CD4-positive, alpha-beta T cell treated with Interleukin-15 for 4 hours (primary cell): Measurements from ENCODE around the gene GTF2A1.
A peak's percentile ranks its signal among the peaks of the same experiment; 100 is the strongest.

Experiments
- DNase-seq: peaks from one replicate; pipeline ENCODE4 v3.0.0-alpha.2; 2020; ENCODE audit warnings: low spot score

Gene GTF2A1

DNA sequence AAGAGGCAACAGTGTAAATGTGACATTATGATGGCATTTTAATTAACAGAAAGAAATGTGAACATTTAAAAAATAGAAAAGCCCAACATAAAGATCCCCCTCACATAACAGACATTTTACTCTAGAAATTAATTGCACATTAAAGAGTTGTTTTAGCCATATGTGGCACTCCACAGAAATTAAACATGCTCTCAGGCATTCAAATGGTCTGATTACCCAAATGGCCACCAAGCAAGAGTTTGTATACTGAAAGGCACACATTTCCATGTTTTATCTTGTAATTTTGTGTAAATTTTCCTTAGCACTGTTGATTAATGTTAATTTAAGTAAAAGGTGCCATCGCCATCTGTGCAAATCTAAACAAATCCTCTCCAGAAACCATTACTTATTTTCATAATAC is 43.5 kb downstream of the GTF2A1 start:
- no peak for DNase-seq

GRCh38 chr14:81176241-81176640 is 44.5 kb downstream of the GTF2A1 start:
- peak; percentile 8 for DNase-seq

DNA sequence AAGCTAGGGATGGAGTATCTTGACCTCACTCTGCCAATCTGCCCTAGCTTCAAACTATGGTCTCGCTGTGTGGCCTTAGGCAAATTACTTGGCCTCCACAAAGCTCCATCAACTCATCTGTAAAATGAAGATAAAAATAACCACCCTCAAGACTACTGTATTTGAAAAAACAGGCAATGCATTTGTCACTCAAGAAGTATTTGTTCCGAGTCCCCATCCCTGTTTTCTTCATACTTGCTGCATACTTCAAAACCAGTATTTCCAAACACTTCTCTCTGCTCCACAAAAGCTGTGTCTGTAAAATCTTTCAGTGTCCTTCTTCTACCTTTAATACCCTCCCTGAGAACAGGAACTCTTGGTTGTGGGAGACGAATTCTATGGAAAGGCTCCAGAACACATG is 47.9 kb downstream of the GTF2A1 start:
- no peak for DNase-seq

DNA sequence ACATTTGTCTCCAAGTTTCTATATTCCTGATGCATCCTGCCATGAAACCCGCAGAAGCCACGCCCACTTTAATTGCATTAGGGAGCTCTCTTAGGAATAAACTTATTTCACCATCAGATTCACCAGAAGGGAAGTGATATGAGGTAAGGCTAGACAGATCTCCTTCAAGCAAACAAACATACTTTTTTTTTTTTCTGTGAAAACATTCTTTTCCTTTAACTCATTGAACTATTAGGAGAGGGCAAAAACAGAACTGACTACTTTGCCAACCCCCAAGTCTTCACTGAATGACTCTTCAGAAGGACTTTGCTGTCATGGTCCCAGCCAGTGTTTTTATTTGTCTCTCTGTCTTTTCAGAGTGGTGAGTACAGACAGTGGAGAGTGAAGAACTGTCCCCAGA is 48.4 kb downstream of the GTF2A1 start:
- DNase-seq, result no peak

DNA sequence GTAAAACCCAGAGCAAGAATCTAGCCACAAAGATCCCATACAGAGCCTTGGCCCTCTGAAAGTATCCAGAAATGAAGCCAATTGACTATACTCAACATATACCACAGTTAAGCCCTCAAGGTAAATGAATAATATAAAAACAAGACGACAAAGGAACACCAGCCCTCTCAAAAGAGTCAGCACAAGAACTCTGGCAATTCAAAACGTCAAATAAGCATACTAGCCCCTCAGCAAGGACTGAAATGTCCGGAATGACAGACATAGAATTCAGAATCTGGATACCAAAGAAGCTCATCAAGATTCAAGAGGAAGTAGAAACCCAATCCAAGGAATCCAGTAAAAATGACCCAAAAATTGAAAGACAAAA is 49.9 kb downstream of the GTF2A1 start:
- no peak for DNase-seq

DNA sequence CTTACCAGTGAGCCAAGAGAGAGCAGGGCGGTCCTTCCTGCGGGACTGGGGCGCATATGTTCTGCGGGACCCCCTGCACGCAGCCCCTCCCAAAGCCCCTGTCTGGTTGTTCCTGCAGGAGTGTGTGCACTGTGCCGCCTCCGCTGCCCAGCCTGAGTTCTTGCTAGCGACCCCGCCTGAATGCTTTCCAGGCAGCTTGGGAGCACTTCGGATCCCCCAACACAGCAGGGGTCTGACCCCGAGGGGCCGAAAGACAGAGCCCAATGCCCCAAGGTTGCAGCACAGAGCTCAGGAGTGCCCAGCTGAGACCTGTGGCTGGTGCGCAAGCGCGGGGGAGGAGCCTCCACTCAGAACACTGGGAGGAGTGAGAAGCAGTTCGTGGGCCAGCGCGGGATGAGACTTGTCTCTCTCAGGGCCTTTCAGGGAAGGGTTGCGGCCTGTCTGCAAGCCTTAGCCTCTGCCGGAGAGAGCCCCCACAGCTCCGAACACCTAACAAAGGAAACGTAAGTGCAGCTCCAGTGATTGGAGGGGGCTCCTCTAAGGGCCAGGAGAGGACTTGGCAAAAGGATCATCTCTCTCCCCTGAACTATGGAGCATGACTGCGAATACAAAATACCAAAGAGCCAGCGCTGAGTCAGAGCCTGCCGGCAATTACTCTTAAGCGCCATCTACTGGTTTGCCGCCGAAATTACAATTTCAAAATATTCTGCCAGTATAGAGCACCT is 50.5 kb downstream of the GTF2A1 start:
- peak; percentile 89 for DNase-seq

DNA sequence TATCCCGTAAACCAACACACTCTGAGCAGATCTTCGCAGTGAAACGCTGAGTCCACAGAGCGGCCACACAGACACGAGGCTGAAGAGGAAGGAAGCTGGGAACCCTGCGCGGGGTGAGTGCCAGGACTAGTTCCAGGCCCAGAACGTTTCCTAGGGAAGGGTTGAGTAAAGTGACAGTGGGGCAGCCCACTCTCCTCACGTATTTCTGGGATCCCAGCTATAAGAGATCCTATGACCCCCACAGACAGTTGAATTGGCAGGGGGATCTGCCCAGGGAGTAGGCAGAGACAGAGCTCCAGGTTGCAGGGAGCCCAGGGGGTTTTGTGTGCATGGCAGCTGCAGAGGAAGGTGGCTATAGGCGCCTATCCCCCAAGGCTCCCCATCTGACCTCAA is 51.1 kb downstream of the GTF2A1 start:
- no peak for DNase-seq

- DNase-seq, result no peak
Measured at GRCh38 chr14:81169267-81169666, 51.5 kb downstream of the GTF2A1 start.

DNA sequence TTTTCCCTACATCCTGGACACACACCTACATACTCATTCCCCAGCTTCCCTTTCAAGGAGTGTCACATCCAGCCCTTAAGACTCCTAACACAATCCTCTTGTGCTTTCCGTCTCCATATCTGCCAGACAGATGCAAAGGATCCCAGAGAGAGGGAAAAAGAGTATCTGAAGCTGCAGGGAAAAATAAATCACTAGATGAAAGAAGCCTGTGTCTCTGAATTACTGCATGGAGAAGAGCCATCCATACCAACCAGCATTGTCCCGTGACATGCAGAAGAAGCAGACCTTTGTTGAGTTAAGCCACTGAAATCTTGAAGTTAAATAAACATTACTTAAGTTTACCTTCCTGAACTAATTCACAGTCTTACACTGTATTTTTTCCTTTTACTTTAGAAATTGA is 54.6 kb downstream of the GTF2A1 start:
- no peak for DNase-seq

- DNase-seq, result no peak
Measured at GRCh38 chr14:81165188-81165587, 55.6 kb downstream of the GTF2A1 start.

DNA sequence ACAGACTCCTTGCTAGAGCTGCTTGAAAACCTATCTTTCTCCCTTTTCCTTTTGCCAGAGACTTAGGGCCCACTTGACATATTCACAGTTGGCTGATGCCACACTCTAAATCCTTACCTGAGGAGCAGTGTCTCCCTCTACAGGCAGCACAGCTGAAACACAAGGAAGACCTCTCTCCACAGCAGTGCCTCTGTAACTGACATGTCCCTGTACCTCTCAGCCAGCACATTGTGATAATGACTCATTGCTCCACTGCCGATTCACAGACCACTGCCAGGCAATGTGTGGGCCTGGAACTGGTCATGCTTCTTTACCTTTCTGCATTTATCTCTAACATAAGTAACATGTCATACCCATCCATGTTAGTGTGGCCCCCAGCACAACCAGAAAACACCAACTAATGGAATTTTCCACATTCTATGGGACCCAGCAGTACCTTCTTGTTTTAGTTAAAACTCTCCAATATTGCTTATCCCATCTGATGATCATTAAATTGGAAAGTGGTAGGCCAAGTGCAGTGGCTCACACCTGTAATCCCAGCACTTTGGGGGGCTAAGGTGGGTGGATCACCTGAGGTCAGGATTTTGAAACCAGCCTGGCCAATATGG is 56.5 kb downstream of the GTF2A1 start:
- DNase-seq, result peak; percentile 41

DNA sequence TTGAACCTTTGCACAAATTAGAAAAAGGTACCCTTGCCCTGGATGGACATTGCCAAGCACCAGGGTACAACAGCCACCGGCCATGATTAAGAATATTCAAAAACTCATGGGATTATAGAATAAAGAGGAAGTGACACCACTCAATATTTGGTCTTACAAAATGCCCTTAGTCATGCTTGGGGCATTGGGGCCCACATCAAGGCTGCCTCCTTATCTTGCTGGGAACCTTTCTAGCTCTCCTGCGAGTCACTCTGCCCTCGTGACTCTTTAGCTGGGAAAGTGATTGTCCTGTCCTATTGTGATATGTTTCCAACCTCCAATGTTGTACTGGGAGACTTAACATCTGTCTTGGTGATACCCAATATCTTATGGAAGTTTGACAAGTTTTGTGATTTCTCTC is 57.8 kb downstream of the GTF2A1 start:
- no peak for DNase-seq

- DNase-seq, result no peak
Measured at GRCh38 chr14:81161749-81162148, 59.0 kb downstream of the GTF2A1 start.

DNA sequence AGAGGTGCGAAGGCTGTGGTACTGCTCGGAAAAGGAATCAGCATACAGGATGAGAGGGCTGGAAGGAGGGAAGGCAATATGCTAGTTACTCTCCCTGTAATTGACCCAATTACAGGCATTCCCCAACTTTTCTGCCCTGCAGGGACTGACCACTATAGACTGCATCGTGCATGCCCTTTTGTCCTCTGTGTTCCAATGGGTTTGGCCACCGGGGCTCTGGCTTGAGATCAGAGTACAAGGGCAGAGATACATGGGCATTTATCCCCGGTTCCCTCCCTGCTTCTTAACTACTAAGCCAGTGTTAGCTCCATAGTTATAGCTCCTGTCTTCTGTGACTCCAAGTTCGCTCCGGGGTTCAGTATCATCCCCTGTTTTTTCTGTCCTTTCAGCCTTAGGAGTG is 59.7 kb downstream of the GTF2A1 start:
- no peak for DNase-seq

DNA sequence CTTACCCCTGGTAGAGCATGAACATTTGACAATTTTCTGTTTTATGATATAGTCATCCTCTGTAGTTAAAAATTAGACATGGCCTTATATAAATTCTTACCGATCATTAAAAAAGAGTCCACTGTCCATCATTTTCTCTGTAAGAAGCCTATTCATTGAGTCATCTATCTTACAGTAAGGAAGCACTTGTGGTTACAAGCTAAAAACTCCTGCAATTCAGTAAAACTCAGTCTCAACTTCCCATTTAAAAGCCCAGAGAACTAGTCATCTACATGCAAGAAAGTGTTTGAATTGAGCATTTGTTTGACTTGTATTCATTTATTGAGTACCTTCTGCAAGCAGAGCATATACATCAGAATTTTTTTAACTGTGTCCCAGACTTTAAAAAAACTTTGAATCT is 63.3 kb downstream of the GTF2A1 start:
- DNase-seq, result no peak

GRCh38 chr14:81153187-81153586 is 67.6 kb downstream of the GTF2A1 start:
- no peak for DNase-seq

GRCh38 chr14:81148635-81149034 is 72.1 kb downstream of the GTF2A1 start:
- DNase-seq, result no peak

DNA sequence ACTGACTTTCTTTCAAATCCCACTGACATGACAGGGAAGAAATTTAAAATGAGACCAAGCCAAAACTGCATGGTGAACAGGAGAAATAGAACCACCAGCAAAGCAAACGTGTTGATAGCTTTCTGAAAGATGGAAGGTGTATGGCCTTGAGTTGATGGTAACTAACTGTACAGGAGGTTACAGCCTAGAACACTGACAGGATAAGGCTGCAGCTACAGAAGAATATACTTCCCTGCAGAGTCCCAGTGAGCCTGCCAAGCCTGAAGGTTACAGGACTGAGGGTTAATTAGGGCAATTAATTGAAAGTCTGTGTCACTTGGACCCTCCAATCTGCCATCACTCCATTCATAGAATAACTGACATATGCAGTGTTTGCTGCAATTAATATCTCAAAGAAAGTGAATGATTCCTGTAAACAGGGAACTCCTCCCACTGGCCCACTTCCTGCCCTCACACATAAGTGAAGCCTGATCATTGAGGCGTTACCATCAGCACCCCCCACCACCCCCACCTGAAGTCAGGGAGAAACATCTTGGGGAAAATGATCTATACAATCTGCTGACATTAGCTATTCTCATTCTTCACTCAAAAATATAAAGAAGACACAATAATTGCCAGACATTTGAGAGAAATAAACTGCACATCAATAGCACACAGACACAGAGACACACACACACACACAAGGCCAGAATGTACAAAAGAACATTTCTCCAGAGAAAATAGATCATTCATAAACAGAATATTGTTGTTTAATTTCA is 73.4 kb downstream of the GTF2A1 start:
- no peak for DNase-seq

DNA sequence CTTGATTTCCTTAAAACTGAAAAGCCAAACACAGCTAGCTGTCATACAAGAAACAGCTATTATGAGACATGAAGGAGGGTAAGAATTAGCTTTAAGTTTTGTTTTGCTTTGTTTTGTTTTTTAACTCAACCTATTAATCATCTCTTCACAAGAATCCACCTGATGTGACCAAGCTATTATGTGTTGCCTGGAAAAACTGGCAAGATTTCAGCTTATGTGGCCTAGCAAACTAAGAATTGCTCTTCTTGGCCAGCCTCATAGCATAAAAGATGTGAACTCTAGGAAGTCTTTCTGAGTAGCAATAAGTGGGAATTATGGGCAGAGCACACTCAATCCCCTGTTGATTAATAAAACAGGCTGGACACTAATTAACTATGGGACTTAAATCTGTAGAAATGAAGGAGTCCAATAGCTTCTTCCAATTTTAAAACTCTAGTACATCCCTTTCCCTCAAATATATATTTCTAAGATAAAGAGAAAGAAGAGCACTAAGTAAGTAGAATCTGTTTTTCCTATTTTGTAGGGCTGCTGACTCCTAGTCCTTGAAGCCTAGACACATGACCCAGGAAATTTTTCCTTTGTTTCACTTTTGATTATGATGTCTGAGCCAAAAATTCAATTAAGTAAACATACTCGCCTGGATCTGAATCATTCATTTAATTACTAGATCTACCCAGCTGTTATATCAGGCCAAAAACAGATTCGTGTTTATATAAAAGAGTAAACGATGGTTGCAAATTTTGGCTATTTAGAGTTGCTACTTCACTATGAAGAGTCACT is 75.7 kb downstream of the GTF2A1 start:
- no peak for DNase-seq

- DNase-seq, result no peak
Measured at GRCh38 chr14:81143793-81144192, 77.0 kb downstream of the GTF2A1 start.

DNA sequence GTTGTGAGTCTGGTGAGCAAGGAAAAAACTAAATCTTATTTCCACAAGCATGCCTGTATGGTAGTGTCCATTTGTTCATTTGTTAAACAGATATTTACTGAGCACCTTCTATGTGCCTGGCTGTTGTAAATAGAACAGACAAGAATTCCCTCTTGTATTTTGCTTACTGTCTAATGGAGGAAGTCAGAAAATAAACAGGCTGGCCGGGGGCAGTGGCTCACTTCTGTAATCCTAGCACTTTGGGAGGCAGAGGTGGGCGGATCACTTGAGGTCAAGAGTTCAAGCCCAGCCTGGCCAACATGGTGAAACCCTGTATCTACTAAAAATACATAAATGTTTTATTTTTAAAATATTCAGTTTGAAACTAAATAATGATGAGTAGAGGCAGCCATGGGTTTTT is 79.3 kb downstream of the GTF2A1 start:
- no peak for DNase-seq

DNA sequence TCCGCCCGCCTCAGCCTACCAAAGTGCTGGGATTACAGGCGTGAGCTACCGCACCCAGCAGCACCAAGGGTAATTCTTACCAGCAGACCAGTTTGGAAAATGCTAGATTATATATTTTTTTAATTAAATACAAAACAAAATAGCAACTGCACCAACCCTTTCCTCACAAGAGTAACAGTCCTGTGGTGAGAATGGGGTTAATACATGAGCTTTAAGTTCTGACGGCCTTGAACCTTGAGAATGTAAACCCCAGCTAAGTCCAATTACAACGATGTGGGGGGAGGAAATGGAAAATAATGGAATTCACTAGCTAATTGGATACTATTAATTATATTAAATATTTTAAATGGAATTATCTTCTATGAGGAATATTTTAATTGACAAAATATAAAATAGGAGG is 82.3 kb downstream of the GTF2A1 start:
- no peak for DNase-seq

DNA sequence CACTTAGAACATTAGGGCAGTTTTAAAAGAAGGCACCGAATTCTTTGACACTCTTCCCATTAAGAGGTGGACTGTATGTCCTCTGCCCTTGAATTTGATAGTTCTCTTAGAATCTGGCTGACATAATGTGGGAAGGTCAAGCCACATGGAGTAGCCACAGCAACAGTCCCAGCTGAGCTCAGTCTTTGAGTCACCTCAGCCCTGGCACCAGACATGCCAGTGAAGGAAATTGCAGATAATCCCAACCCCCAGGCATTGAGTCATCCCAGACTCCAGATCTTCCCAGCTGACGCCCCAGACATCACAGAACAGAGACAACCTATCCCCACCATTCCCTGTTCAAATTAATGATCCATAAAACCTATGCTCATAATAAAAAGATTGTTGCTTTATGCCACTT is 83.4 kb downstream of the GTF2A1 start:
- DNase-seq, result no peak
